Aortic smooth muscle cell (primary cell): ENCODE data around the gene RDH8. TPM values are rescaled to one million over a fixed set of nuclear protein-coding genes. Genes with fewer than 3 reads are reported as not detected.

Source experiments
- total RNA-seq: library from RNA; depleted of rRNA; stranded (reverse); fragments of >200 nt; gene quantifications from 2 replicates; pipeline ENCODE4 v1.2.3, GENCODE V29; 2014

The RDH8 gene, protein sequence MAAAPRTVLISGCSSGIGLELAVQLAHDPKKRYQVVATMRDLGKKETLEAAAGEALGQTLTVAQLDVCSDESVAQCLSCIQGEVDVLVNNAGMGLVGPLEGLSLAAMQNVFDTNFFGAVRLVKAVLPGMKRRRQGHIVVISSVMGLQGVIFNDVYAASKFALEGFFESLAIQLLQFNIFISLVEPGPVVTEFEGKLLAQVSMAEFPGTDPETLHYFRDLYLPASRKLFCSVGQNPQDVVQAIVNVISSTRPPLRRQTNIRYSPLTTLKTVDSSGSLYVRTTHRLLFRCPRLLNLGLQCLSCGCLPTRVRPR
- not detected in 2 replicates for total RNA-seq

DNA sequence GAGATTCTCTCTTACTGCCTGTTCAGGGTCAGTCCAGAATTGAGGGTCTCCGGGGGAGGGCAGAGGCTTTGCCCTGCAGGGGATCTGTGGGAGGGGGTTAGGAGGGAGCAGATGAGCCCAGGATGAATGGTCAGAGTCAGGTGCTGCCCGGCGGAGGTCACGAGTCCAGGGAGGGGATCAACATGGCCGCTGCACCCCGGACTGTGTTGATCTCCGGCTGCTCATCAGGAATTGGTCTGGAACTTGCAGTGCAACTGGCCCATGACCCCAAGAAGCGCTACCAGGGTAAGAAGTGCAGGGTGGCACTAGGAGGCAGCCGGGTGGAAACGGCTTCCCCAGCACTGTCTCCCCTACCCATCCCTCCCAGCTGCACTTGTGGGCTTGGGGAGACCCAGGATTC lies at the start of gene RDH8:
Gene RDH8, plus strand, starts transcription at position 168 of the 400 bp plus-strand sequence. Its CDS starts 15 bp downstream, at position 183.

DNA sequence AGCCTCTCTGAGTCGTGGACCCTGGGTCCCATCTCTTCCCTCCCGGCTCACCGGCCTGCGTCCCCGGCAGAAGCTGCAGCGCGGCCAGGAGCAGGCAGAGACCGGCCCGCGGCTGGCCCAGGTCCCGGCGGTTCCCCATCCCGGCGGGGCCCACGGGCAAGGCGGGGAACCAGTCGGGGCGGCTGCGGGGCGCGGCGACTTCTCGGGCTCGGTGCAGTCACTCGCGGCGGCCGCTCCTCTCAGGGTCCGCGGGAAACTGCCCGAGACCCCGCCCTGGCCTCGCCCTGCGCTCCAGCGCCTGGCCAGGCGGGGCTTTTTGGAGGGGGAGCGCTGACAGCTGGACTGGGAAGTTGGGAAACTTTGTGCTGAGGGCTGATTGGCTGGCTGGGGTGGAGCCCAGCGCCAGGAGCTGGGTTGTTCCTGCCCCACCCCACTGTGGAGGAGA lies 3.0 kb upstream of the RDH8 start, which contains the start of gene COL5A3:
Gene COL5A3, minus strand, starts transcription at position 258 of the 445 bp plus-strand sequence. Its CDS starts 119 bp downstream, at position 139.

Other genes with a start within 250 kb of the RDH8 start
- 16.6 and 19.3 TPM in 2 replicates for gene ZNF846, start 244.7 kb upstream of the RDH8 start, total RNA-seq
- gene FBXL12, start 194.4 kb upstream of the RDH8 start, total RNA-seq: 10.7 and 11.9 TPM in 2 replicates
- 184 and 325 TPM in 2 replicates for gene UBL5, start 185.6 kb upstream of the RDH8 start, total RNA-seq
- 136 and 161 TPM in 2 replicates for gene PIN1, start 178.2 kb upstream of the RDH8 start, total RNA-seq
- 0.19 and 1.3 TPM in 2 replicates for gene OLFM2, start 77.0 kb upstream of the RDH8 start, total RNA-seq
- 3.5 and 6.3 TPM in 2 replicates for gene COL5A3, start 3.0 kb upstream of the RDH8 start, total RNA-seq
- gene SHFL, start 72.8 kb downstream of the RDH8 start, total RNA-seq: 18.4 and 22.4 TPM in 2 replicates
- 0.13 and 0.25 TPM in 2 replicates for gene ANGPTL6, start 89.2 kb downstream of the RDH8 start, total RNA-seq
- gene PPAN, start 92.9 kb downstream of the RDH8 start, total RNA-seq: 17.3 and 26.7 TPM in 2 replicates
- gene P2RY11, start 98.2 kb downstream of the RDH8 start, total RNA-seq: 1.2 and 1.3 TPM in 2 replicates
- 294 and 341 TPM in 2 replicates for gene EIF3G, start 106.4 kb downstream of the RDH8 start, total RNA-seq
- 39.1 and 39.9 TPM in 2 replicates for gene DNMT1, start 181.5 kb downstream of the RDH8 start, total RNA-seq
- gene S1PR2, start 217.8 kb downstream of the RDH8 start, total RNA-seq: 9.1 and 9.4 TPM in 2 replicates
- gene MRPL4, start 238.7 kb downstream of the RDH8 start, total RNA-seq: 13.9 and 15.7 TPM in 2 replicates